Measurements from ENCODE around the gene LUZP1.

LUZP1 gene

DNA sequence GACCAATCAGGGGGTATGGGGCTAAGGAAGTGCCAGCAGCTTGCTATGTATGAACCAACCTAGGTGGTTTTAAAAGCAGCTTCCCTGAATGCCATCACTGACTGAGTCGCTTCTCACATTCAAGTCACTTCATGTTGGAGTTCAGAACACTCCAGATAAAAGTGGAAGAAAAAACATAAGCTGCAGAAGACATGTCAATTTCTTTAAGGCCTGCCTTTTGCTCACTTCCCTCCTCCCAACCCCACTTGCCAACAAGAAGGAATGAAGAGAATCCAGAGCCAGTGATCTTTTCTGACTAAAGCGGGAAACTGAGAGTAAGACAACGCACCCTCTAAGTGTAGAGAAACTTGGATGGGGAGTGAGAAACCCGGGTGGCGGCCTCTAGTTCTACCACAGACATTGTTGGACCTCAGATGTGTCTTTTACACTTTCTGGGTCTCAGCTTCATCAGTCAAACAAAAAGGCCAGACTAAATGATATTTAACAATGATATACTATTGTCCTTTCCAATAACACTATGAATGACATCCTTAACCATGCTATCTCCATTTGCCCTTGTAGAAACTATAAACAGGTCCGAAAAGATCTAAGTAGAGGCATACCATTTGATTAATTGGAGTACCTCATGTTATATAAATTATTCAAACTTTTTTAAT, 54.1 kb downstream of the LUZP1 start:
- DNase-seq: no peak

DNA sequence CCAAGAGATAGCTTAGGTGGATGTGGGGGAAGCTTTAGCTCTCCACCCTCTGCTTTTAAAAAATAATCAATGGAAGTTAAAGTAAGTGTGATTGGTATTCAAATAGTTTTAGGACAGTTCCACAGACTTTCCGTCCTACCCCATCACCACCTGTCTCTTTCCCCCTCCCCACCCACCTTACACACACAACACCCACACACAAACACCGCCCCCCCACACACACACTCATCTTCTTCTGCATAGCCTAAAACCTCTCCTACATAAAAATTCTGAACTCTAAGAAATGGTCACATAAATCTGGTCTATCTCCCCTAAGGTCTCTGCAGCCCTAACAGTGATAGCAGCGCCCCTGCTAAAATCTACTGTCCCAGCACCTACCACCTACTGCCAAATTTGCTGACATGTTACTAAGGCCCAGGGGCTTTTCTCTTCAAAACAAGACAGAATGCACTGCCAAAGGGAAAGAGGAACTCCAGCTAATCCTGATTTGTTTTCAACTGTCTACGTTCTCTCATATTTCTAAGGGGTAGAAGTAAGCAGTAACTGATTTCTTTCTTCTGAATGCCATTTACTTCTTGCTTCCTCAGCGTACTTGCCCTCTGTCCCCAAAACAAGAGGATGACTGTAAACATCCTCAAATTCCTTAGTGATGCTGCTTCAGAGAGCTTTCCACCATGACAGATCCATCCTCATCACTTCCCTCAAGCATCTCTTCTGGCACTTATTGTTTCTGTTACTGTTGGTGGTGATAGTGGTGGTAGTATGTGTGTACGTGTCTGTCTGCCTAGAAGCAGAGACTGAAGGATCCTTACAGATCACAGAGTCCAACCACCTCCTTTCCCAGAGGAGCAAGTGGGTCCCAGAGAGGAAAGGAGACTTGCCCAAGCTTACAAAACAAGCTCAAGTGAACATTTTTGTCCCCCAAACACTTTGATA, 56.8 kb downstream of the LUZP1 start:
- DNase-seq: no peak

GRCh38 chr1:23110391-23110790, 58.3 kb downstream of the LUZP1 start:
- no peak for DNase-seq

DNA sequence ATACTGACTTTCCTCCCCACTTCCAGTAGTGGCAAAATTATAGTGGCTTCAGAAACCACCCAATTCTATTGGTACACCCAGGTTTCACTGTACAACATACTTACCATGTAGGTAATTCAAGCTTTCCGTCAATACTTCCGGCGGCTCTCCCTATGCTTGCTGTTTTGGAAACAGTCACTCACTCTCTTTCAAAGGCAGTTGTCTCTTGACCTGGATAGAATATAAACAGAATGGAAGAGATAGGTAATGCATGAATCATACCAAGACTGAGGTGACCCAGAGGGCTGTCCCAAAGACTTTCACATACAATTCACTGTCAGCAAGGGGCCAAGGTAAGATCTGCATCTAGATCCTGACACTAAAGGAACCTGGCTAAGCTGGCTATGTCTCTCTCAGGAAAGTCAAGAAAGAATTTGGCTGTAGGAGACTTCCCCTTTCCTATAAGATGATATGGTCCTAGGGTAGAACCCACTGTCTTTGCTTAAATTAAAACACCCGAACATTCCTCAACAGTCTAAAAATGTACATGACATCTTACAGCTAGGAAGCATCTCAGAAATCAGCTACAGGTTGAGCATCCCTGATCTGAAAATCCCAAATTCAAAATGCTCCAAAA, 59.6 kb downstream of the LUZP1 start:
- DNase-seq: no peak

DNA sequence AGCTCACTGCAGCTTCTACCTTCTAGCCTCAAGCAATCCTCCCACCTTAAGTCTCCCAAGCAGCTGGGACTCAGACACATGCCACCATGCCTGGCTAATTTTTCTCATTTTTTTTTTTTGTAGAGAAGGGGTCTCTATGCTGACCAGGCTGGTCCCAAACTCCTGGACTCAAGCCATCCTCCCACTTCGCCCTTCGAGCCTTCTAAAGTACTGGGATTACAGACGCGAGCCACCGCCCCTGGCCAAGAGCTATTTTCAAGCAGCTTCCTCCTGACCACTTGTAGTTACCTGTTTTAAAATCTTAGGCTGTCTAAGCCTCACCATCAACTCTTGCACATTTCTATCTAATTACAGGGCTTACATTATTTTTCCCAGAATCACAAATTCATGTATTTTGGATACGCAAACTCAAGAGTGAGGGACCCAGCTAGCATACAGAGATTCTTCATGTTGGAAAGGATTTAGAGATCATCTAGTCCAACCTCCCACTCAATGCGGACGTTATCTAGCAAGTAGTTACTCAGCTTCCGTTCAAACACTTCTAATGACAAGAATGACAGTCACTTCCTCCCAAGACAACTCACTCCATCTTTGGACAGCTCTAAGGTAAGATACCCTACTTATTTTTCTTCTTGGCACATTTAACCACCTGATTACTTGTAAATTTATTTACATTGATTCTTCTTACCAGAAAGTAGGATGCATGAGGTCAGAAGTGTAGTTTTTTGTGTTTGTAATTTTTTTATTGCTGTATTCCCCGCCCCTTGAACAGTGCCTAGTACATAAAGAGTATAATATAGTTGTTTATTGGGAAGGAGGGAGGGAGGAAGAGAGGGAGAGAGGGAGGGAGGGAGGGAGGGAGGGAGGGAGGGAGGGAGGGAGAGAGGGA, 65.4 kb downstream of the LUZP1 start:
- DNase-seq: no peak

DNA sequence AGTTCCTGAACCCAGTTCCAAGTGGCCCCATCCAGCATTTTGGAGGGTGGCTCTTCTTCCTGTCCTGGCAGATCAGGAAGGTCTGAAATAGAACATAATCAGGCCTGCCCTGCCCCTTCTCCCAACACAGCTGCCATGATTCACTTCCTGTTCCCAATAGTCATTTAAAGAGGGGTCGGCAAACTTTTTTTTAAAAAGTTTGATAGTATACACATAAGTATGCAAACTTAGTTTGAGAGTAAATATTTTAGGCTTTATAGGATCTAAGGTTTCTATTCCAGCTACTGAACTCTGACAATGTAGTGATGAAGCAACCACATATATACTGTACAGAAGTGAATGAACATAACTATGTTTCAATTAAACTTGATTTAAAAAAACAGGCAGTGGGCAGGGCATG, 66.4 kb downstream of the LUZP1 start:
- DNase-seq: no peak

DNA sequence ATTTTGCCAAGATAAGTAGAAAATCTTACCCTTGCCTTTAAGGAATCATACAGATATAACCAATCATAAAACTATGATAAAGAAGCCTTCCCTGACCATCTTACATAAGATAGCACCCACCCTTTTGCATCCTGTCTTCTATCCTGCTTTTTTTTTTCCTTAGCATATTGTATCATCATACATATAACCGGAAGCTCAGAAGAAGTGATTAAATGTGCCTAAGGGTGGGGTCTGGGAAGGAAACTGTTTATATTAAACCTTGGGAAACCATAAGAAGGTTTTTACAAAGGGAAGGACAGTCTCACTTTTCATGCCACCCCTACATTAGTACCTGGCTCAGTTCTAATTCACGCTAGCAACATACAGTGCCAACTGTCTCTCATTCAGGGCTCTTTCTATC, 66.8 kb downstream of the LUZP1 start:
- no peak for DNase-seq

DNA sequence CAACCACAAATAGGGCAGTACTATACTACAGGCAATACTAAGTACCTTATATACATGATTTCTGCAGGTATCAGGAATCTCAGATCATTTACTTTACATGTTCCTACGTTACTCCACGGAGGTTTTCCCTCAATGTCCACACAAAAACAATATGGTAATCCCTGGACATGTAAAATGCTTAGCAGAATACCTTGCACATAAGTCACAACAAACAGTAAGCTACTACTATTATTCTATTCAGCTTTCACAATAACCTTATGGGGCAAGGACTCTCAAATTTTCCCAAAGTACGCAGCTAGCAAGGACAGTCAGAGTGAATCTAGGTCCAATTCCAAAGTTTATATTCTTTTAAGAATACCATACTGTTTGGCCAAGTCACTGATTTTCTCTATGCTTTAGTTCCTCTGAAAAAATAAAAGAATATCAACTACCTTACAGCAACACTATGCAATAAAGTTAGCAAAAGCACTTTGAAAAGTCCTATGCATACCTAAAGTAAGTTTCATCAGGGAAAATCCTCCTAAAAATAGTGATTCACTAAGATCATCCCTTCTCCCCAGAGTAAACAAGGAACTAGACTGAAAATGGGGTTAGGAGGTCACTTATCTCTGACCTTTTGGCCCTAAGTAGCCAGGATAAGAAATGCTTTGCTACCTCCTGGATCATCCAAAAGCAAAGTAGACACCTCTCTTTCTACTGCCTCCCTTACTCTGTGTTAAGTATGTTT, 67.4 kb downstream of the LUZP1 start:
- DNase-seq: no peak

DNA sequence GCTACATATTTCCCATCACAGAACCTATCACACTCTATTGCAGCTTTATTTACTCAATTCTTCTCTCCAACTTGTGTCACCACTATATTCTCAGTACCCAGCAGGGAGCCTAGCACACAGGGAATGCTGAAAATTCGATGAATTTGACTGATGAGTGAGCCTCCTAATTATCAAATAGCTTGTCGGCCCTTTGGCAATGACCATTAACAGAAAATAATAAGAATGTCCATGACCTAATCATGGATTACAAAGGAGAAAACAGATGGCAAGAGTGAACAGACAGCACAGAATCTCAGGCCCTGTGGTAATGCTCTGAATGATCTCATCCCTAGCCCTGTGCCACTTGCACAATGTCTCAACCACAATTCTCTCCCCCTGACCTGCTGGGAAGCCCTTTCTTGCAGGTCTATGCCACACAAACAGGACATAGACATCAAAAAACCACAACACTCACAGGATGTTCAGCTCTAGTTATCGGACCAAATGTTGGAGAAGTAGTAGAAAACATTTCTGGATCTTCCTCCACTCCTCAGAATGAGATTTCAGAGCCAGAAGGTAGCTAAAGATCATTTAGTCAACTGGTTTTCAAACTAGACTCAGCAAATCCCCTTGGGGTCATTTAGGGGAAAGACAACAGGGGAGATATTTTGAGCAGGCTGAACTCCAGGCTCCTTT, 68.4 kb downstream of the LUZP1 start:
- no peak for DNase-seq

GRCh38 chr1:23099171-23099536, 69.5 kb downstream of the LUZP1 start:
- no peak for DNase-seq

- peak; percentile 87 for DNase-seq
Measured at GRCh38 chr1:23098463-23099170, 70.0 kb downstream of the LUZP1 start.

- DNase-seq: no peak
Measured at GRCh38 chr1:23097316-23097715, 71.3 kb downstream of the LUZP1 start.

GRCh38 chr1:23092447-23092846, 76.2 kb downstream of the LUZP1 start:
- no peak for DNase-seq

DNA sequence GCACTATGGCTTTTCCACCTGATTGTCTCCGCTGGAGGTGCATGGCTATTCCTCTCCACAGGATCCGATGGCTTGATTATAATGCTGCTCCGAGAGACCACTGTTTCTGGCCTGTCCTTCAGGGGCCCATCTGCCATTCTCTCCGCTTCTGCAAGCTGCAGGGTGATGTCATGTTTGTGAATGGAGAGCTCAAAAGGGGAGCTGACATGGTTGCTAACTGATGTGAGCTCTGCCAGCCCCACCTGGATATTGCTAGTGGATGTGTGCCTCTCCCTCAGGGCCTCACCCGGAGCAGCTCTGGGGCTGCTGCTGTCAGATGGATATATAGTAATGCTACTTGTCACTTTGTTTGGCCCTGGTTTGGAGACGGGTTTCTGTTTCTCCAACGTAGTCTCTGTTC, 77.1 kb downstream of the LUZP1 start:
- no peak for DNase-seq

DNA sequence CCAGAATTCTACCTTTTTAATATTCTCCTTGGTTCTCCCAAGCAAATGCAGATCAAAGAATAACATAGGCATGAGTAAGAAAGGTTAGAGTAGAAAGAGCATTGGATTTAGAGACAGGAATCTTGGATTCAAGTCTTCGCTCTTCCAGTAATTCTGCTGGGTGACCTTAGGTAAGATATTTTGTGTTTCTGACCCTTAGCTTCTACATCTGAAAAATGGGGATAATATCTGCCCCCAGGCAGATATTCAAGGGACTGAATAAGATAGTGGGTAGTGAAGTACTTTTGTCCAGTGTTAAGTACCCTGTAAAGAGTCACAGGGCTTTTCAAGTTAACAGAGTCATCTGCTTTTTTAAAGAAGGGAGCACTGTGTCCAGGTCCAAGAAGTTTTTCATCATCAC, 78.6 kb downstream of the LUZP1 start:
- no peak for DNase-seq

DNA sequence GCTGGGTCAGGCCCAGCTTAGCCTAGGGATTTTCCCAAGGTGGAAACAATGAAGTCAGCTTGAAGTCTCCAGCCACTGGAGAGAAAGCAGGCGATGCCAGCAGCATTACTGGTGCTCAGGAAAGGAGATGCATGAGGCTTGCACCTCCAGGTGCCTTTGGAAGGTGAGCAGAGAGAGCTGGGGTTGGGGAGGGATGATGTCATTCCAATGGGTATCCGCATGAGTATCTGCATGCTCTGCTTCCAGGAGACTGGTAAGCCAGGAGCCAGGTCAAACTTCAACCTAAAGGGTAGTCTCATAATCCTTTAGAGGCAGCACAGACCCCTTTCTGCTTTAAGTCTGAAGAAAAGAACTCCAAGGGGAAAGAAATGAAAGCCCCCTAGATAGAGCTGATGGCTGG, 80.6 kb downstream of the LUZP1 start:
- DNase-seq: no peak

DNA sequence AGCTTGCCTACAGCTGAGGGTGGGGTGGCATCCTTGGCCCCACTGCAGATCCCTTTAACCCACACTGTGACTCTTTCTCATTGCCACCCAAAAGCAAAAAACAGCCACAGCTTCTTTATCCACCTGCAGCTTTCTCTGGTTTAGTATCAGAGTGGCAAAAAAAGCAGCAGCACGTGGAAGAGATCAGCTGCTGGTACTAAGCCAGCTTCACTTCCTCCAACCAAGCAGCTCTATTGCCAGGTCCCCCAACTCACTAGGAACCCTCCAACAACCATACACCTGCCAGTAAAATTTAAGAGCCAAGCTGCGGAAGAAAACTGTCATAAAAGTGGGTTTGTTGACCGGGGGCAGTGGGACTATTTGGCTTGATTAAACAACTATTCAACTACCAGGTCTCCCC, 83.0 kb downstream of the LUZP1 start:
- DNase-seq: no peak

- DNase-seq: no peak
Measured at GRCh38 chr1:23084880-23085279, 83.8 kb downstream of the LUZP1 start.

DNA sequence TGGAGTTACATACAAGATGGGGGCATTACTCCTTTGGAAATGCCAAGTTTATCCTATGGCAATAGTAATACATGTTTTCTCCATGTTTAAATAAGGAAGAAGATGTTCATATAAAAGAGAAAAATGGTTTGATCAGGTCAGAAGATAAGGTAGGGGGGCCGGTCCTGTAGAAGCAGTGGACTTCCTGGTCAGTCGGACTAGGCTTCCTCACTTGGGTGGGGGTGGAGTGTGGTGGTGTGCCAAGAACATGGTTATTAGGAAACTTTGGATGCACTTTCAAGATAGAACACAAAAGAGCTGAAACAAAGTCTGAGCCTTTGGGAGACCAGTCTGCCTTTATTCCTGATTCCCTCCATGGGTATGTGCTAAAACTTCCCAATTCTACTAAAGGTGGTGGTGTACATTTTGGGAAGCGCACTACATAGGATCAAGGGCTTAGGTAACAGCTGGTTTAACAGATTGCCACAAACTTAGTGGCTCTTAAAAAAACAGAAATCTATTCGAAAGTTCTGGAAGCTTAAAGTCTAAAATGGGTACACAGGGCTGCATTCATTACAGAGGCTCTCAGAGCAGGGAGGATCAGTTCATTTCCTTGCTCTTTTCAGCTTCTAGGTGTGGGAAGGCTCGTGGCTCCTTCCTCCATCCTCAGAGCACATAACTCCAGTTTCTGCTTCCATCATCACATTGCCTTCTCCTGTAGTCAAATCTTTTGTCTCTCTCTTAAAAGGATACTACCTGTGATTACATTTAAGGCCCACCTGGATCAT, 84.8 kb downstream of the LUZP1 start:
- DNase-seq: no peak

DNA sequence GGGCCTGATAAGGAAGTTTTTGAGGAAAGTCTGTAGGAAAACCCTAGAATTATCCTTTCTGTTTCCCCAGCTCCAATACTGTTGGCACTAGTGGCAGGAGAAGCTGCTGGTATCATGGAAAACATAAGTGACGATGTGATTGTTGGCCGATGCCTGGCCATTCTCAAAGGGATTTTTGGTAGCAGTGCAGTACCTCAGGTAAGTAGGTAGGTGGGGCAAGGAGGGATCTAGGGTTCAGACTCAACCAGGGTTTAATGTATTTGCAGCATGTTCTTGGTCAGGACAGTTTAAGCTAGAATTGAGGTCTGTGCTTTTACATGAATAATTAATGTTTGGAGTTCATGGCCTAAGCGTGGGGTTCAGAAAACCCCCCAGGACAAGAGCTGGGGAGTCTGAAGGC, 87.3 kb downstream of the LUZP1 start:
- DNase-seq: no peak

Data from NCI-H1105 treated with DMSO at 0.1 percent for 48 hours (cell line).